Heart right ventricle (tissue), 16 donors: ENCODE data around the gene AMZ2. TPM values are rescaled to one million over a fixed set of nuclear protein-coding genes. Genes with fewer than 3 reads are reported as not detected.
"Not testable (repeated sequence)": the region's sequence is repeated elsewhere in the genome, so short reads cannot be mapped to it uniquely, and the experiment has no call there.

ENCODE experiments used
- ATAC-seq, 8 donors: fragments of 200-7000 bp; cut with Tn5 transposase; one replicate each; pipeline ENCODE4 v1.9.1; 2020; ENCODE audit warnings: mild to moderate bottlenecking in 8 of 8, moderate library complexity in 8 of 8, moderate number of reproducible peaks in 1 of 8
- DNase-seq, 2 donors: peaks; one replicate each; pipeline ENCODE4 v3.0.0-alpha.2; 2020
- H3K27ac ChIP-seq, 10 donors: fragments of 200-600 bp; sonication (generic) in 2 of 10; one replicate each; pipeline versions ENCODE4 v1.5.0 to v1.8.0; 2020 to 2022; ENCODE audit warnings: mild to moderate bottlenecking in 3 of 10
- H3K27me3 ChIP-seq, 7 donors: fragments of 200-600 bp; one replicate each; pipeline ENCODE4 v1.8.0; 2021 to 2022; ENCODE audit warnings: mild to moderate bottlenecking in 2 of 7
- H3K36me3 ChIP-seq, 9 donors: fragments of 200-600 bp; sonication (generic) in 1 of 9; one replicate each; pipeline versions ENCODE4 v1.5.0 to v1.8.0; 2020 to 2022; ENCODE audit warnings: mild to moderate bottlenecking in 2 of 9
- H3K4me1 ChIP-seq, 9 donors: fragments of 200-600 bp; sonication (generic) in 1 of 9; one replicate each; pipeline versions ENCODE4 v1.5.0 to v1.8.0; 2020 to 2022; ENCODE audit warnings: mild to moderate bottlenecking in 4 of 9
- H3K4me3 ChIP-seq, 10 donors: fragments of 200-600 bp; sonication (generic) in 2 of 10; one replicate each; pipeline versions ENCODE4 v1.5.0 to v1.8.0; 2020 to 2022; ENCODE audit warnings: mild to moderate bottlenecking in 7 of 10, moderate library complexity in 2 of 10
- H3K9me3 ChIP-seq, 11 donors: fragments of 200-600 bp in 10 of 11; sonication (generic) in 2 of 11; one replicate each; pipeline versions ENCODE4 v1.5.0 to v1.8.0; 2013 to 2022; ENCODE audit warnings: mild to moderate bottlenecking in 2 of 11, control low read depth in 1 of 11, moderate library complexity in 1 of 11
- WGBS, 2 donors: extraction: QIAGEN DNeasy Blood & Tissue Kit; methylation state at CpG; one replicate each; pipeline ENCODE4 v1.1.7; 2013; ENCODE audit warnings: inconsistent platforms in 1 of 2; 5-methylcytosine and 5-hydroxymethylcytosine counted together
- intact Hi-C, 10 donors: fragments of 100-400 bp; cut with DNase I; formaldehyde crosslinking; loops; one replicate each; pipeline versions ENCODE4 v1.11.1 to v1.14.2; 2022
- polyA plus RNA-seq, 2 donors: library from polyadenylated mRNA; stranded (reverse); fragments of 200-250 nt; gene quantifications; one replicate each; pipeline ENCODE4 v1.2.3, GENCODE V29; 2013
- total RNA-seq, 10 donors: library from RNA; stranded (reverse); fragmentation: NEBNext Ultra II Directional in 3 of 10; extraction: Animal tissue kit (Norgen Biotek cat#: 25700) in 3 of 10; gene quantifications; one replicate each; pipeline versions ENCODE4 v1.2.1 to v1.2.4, GENCODE V29; 2021 to 2023
- TF ChIP-seq, protein P1 (sequence below), 9 donors: fragments of 200-600 bp; sonication (generic) in 2 of 9; IDR thresholded peaks; one replicate each; pipeline versions ENCODE4 v1.5.0 to v1.8.0; 2021 to 2022; ENCODE audit warnings: antibody characterized with exemption in 9 of 9, mild to moderate bottlenecking in 5 of 9, moderate library complexity in 1 of 9
- donor health status: Arrhythmogenic right ventricular cardiomyopathy.
- donor health status: ischemic (EF 13 %, LVEDD 7.1; RV severe dilation, severe dysfunction).
- donor health status: healthy with polysubstance abuse.
- donor health status: DM: no; HTN: yes; CAD: no.
- donor health status: DM: no; HTN: no; CAD: no.
- donor health status: ischemic (EF 25% LVEDD 6.9; RV normal size, moderate dysfunction).
- donor health status: ischemic (EF 25% LVEDD 5.7; RV mildly dilated, moderate dysfunction).
- donor health status: healthy.
- donor health status: DM: yes; HTN: yes; CAD: no.
- donor health status: Ischemic cardiomyopathy.
- donor health status: ischemic (EF 35%, LVEDD 5.7; RV mildly dilated, moderate dysfunction).
- donor health status: nonischemic (EF 11% LVEDD 7.7; RV severe dilation, severe dysfunction).
- donor health status: DM: yes; HTN: yes; CAD: no.
- donor health status: PGD.
- donor health status: ischemic (EF 29% LVEDD 5.4; RV normal size, mild dysfunction).
- donor health status: nonischemic (EF 23%, LVEDD 6.1; RV moderate dilation, normal function).

Gene AMZ2
- total and polyA plus RNA-seq, 12 donors, result 41.6 to 140 (median 106) TPM

GRCh38 chr17:68258890-68259647, 11.2 kb downstream of the AMZ2 start:
- ATAC-seq, result peak; percentile 90 to 96 (median 94)
- Histone ChIP-seq H3K27ac (peak overlapping the region; percentile 26 to 89 (median 78)), H3K4me3 (peak overlapping the region in 6 of 10 donors; percentile 28 to 38 (median 33)), H3K4me1 (peaks cover 0 to 68% (median 14%) of the 10 kb centered on the region in 9 donors), H3K36me3 (peaks cover 0 to 35% (median 16%) of the 10 kb centered on the region in 9 donors)
- H3K27me3 ChIP-seq, H3K9me3 ChIP-seq, intact Hi-C loops: not testable (repeated sequence)
- 6 to 7% methylated on average over 30 to 41 of the region's 44 CpGs for WGBS, 2 donors
- TF ChIP-seq, protein P1, sequence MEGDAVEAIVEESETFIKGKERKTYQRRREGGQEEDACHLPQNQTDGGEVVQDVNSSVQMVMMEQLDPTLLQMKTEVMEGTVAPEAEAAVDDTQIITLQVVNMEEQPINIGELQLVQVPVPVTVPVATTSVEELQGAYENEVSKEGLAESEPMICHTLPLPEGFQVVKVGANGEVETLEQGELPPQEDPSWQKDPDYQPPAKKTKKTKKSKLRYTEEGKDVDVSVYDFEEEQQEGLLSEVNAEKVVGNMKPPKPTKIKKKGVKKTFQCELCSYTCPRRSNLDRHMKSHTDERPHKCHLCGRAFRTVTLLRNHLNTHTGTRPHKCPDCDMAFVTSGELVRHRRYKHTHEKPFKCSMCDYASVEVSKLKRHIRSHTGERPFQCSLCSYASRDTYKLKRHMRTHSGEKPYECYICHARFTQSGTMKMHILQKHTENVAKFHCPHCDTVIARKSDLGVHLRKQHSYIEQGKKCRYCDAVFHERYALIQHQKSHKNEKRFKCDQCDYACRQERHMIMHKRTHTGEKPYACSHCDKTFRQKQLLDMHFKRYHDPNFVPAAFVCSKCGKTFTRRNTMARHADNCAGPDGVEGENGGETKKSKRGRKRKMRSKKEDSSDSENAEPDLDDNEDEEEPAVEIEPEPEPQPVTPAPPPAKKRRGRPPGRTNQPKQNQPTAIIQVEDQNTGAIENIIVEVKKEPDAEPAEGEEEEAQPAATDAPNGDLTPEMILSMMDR (IDR thresholded peaks at IDR 0.05), result peak in 1 of 9 donors; percentile 9
- DNase-seq, result peak; percentile 77 to 84

DNA sequence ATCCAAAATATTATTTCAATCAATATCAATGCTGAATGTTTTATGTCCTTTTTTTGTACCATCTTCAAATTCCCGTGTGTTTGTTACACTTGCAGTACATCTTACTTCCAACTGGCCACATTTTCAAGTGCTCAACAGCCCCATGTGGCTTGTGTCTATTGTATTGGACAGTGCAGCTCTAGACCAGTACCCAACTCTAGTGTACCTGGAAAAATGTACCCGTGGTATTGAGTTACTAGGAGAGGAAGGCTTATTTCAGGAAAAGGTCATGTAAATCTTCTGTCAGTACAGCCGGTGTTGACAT, 11.8 kb downstream of the AMZ2 start:
- peaks cover 0 to 68% (median 14%) of the 10 kb centered on the region in 9 donors for H3K4me1 ChIP-seq
- H3K4me3 ChIP-seq, result peak overlapping the region in 6 of 10 donors; percentile 28 to 38 (median 33)
- 63 to 76% methylated on average over 3 of the region's 3 CpGs for WGBS, 2 donors
- intact Hi-C loops, H3K27me3 ChIP-seq, DNase-seq, H3K9me3 ChIP-seq, ATAC-seq: not testable (repeated sequence)
- H3K27ac ChIP-seq, result peak overlapping the region in 6 of 10 donors; percentile 41 to 88 (median 82)
- peaks cover 0 to 29% (median 11%) of the 10 kb centered on the region in 9 donors for H3K36me3 ChIP-seq

GRCh38 chr17:68260051-68260762, 12.4 kb downstream of the AMZ2 start:
- no peaks in the 10 kb centered on the region for H3K27me3 ChIP-seq
- H3K27ac ChIP-seq, result peak overlapping the region in 1 of 10 donors; percentile 71
- DNase-seq, result no peak
- peaks cover 0 to 23% (median 10%) of the 10 kb centered on the region in 9 donors for H3K36me3 ChIP-seq
- WGBS, 2 donors, result 84 to 86% methylated on average over 9 of the region's 9 CpGs
- no peak for ATAC-seq
- H3K9me3 ChIP-seq, result no peaks in the 10 kb centered on the region
- TF ChIP-seq, protein P1 (IDR thresholded peaks at IDR 0.05), result no peak
- peaks cover 0 to 62% (median 14%) of the 10 kb centered on the region in 9 donors for H3K4me1 ChIP-seq
- intact Hi-C loops, result loop anchor here in 9 of 10 donors (5.0 to 10.0 kb wide), 11 partner anchors 135 to 502 kb away; partner anchors contain the start of gene WIPI1 (in 1 of the 9)
- no peak overlapping the region for H3K4me3 ChIP-seq

GRCh38 chr17:68262467-68262866, 14.6 kb downstream of the AMZ2 start:
- Histone ChIP-seq H3K4me1 (peaks cover 0 to 40% (median 14%) of the 10 kb centered on the region in 9 donors), H3K27ac (peak overlapping the region in 6 of 10 donors; percentile 13 to 48 (median 33))
- not testable (repeated sequence) for DNase-seq, H3K9me3 ChIP-seq, H3K36me3 ChIP-seq, H3K27me3 ChIP-seq, H3K4me3 ChIP-seq
- intact Hi-C loops, result loop anchor here (2.0 to 10.0 kb wide), 14 partner anchors 132 to 500 kb away; partner anchors contain the start of gene WIPI1 (in 1 of the 10)
- ATAC-seq, result peak in 4 of 8 donors; percentile 31 to 73 (median 49)
- WGBS, 2 donors, result 25 to 39% methylated on average over 2 of the region's 2 CpGs

DNA sequence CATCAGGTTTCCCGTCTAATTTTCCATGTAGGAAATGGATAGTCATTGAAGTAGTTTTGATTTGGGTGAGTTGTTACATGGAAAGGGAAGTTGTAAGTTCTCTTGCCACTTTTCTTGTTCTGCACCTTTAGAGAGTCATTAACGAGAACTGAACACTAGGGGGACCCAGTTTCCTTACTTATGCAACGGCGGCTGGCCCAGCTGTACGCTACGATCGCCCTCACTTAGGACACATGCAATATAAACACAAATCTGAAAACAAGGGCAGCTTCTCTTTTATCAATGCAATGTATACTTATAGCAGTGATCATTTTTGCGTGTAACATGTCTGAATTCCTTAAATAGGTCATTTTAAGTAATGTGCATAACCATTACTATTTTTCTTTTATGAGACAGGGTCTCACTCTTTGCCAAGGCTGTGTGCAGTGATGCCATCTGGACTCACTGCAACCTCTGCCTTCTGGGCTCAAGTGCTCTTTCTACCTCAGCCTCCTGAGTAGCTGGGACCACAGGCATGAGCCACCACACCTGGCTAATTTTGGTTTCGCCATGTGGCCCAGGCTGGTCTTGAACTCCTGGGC, 15.3 kb downstream of the AMZ2 start:
- not testable (repeated sequence) for H3K27me3 ChIP-seq, H3K36me3 ChIP-seq, H3K9me3 ChIP-seq, H3K4me3 ChIP-seq
- H3K4me1 ChIP-seq, result peaks cover 0 to 35% (median 14%) of the 10 kb centered on the region in 9 donors
- DNase-seq, result peak in 1 of 2 donors; percentile 71
- intact Hi-C loops, result loop anchor here (2.0 to 10.0 kb wide), 14 partner anchors 132 to 499 kb away; partner anchors contain the start of gene WIPI1 (in 1 of the 10)
- ATAC-seq, result peak; percentile 46 to 83 (median 77)
- WGBS, 2 donors, result 11 to 12% methylated on average over 9 of the region's 9 CpGs
- TF ChIP-seq, protein P1 (IDR thresholded peaks at IDR 0.05), result peak; percentile 50 to 80 (median 67)
- H3K27ac ChIP-seq, result peak overlapping the region in 6 of 10 donors; percentile 2 to 48 (median 28)

DNA sequence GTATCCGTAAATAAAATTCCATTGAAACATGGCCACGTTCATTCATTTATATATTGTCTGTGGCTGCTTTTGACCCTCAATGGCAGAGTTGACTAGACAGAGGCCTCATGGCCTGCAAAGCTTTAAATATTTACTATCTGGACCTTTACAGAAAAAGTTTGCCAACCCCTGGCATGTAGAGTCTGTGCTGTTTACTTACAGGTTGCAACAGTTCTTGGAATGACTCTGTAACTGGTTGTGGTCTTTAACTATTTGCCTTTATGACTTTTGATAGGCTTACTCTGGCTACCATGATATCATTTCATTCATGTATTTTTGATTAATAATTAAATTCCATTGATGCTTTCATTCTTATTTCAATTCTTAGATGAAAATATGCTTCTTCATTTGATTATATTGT, 18.0 kb downstream of the AMZ2 start:
- H3K4me3 ChIP-seq, DNase-seq, H3K27me3 ChIP-seq, H3K27ac ChIP-seq, ATAC-seq, H3K9me3 ChIP-seq: not testable (repeated sequence)
- H3K4me1 ChIP-seq, result peaks cover 0 to 13% (median 4%) of the 10 kb centered on the region in 9 donors
- 97% methylated on average over 2 of the region's 2 CpGs for WGBS, 2 donors
- peaks cover 0 to 23% (median 0%) of the 10 kb centered on the region in 9 donors for H3K36me3 ChIP-seq
- intact Hi-C loops, result loop anchor here in 7 of 10 donors (2.0 to 10.0 kb wide), 6 partner anchors 129 to 349 kb away; no protein-coding TSS in a partner anchor
